Kidney (tissue), 14 donors: ENCODE results near the gene ASB10. TPM values are rescaled to one million over a fixed set of nuclear protein-coding genes. Genes with fewer than 3 reads are reported as not detected.

ENCODE experiments used
- DNase-seq, 5 donors: peaks; one replicate each; pipeline ENCODE4 v3.0.0-alpha.2; 2013 to 2020
- FAIRE-seq: peaks from 2 replicates; lab custom pipeline; 2012; peaks lifted over from hg19 to GRCh38; lab: Jason Lieb, UNC
- H3K27ac ChIP-seq, 2 donors: one replicate each; pipeline ENCODE4 v1.7.0; 2013; ENCODE audit warnings: low read depth in 2 of 2, low read length in 2 of 2, inconsistent platforms in 1 of 2
- H3K27me3 ChIP-seq: one replicate; pipeline ENCODE4 v1.7.1; 2013; ENCODE audit warnings: low read length, inconsistent platforms; ENCODE audit not compliant: control insufficient read depth, insufficient read depth
- H3K36me3 ChIP-seq, 3 donors: one replicate each; pipeline versions ENCODE4 v1.7.0 to v1.7.1; 2013; ENCODE audit warnings: low read length in 3 of 3, control low read depth in 1 of 3, inconsistent platforms in 1 of 3; ENCODE audit not compliant: insufficient read depth in 3 of 3, control insufficient read depth in 2 of 3
- H3K4me1 ChIP-seq, 3 donors: one replicate each; pipeline versions ENCODE4 v1.7.0 to v1.7.1; 2013; ENCODE audit warnings: low read length in 3 of 3, inconsistent platforms in 1 of 3, low read depth in 1 of 3; ENCODE audit not compliant: control insufficient read depth in 2 of 3, insufficient read depth in 2 of 3
- H3K4me3 ChIP-seq, 3 donors: one replicate each; pipeline versions ENCODE4 v1.7.0 to v1.8.1; 2013; ENCODE audit warnings: low read length in 3 of 3, control low read depth in 1 of 3, inconsistent platforms in 1 of 3
- H3K9ac ChIP-seq, 3 donors: one replicate each; pipeline versions ENCODE4 v1.7.0 to v1.7.1; 2013; ENCODE audit warnings: low read length in 3 of 3, control low read depth in 1 of 3, inconsistent platforms in 1 of 3
- H3K9me3 ChIP-seq, 3 donors: one replicate each; pipeline versions ENCODE4 v1.7.0 to v1.7.1; 2013; ENCODE audit warnings: low read length in 3 of 3, control low read depth in 1 of 3, inconsistent platforms in 1 of 3; ENCODE audit not compliant: control insufficient read depth in 2 of 3, insufficient read depth in 1 of 3
- intact Hi-C: fragments of 100-400 bp; cut with DNase I; formaldehyde crosslinking; loops from one replicate; pipeline ENCODE4 v1.11.1; 2022
- polyA plus RNA-seq: library from polyadenylated mRNA; stranded (reverse); fragments of 350-450 nt; fragmentation: Illumina TruSeq; extraction: RNeasy Lipid Tissue Mini Kit (QIAGEN cat#74804); gene quantifications from one replicate; pipeline ENCODE4 v1.2.3, GENCODE V29; 2014; ENCODE audit warnings: low read depth, low replicate concordance; ENCODE audit not compliant: insufficient read depth
- total RNA-seq: library from RNA; stranded (reverse); fragmentation: NEBNext Ultra II Directional; extraction: Animal tissue kit (Norgen Biotek cat#: 25700); gene quantifications from one replicate; pipeline ENCODE4 v1.2.1, GENCODE V29; 2021
- TF ChIP-seq, protein P1 (sequence below): IDR thresholded peaks from 3 replicates; pipeline ENCODE4 v1.5.1; 2012; ENCODE audit warnings: mild to moderate bottlenecking, moderate library complexity, borderline replicate concordance; ENCODE audit not compliant: insufficient read depth; ENCODE audit errors: extremely low read depth
- donor health status: control.
- donor health status: control.
- donor health status: control.
- donor health status: control.
- donor health status: control.
- donor health status: DM: yes; HTN: yes; CAD: no.
- donor health status: Normal renal cell carcinoma (clear cell type).

Gene ASB10
- total and polyA plus RNA-seq, 2 donors from 2014 or later, result 0.22 TPM; not detected in 1

DNA sequence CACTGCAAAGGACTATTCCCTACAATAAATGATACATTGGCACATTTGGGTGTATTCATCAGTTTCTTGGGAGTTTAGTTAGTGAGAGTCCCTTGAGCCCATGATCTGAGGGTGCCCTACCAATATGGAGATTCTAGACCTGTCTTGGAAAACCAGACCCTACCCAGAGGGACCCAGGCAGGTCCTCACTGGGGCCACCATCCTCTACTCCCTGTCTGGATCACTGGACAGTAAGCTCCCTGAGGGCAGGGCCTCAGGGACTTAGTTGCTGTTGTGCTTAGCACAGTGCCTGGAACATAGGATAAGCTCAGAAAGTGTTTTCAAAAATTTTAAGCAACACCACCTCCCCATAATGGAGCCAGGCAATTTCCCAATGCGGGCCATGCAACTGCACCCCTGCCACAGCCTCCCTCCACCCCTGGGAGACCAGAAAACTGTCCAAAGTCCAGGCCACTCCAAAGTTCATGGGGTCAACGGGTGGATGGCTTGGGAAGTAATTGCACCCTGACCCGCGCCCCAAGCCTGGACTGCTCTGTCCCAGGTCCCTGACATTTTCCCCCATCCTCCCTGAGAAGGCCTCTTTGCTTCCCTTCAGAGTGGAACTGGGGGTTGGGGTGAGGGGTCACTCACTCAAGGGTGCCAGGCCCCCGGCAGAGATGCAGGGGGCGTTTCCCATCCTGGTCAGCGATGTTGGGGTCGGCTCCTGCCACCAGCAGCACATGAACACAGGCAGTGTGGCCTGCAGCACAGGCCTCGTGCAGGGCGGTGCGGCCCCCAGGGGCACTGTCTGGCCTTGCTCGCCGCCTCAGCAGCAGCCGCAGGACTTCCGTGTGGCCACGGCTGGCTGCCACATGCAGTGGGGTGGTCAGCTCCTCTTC, 1.0 kb downstream of the ASB10 start:
- no peaks in the 10 kb centered on the region for H3K4me1 ChIP-seq
- FAIRE-seq, result no peak
- intact Hi-C loops, result no loop called here
- H3K27ac ChIP-seq, result no peak overlapping the region
- no peaks in the 10 kb centered on the region for H3K27me3 ChIP-seq
- H3K36me3 ChIP-seq, result no peaks in the 10 kb centered on the region
- no peak overlapping the region for H3K9ac ChIP-seq
- DNase-seq, result peak in 1 of 5 donors; percentile 11
- no peaks in the 10 kb centered on the region for H3K9me3 ChIP-seq
- TF ChIP-seq, protein P1, sequence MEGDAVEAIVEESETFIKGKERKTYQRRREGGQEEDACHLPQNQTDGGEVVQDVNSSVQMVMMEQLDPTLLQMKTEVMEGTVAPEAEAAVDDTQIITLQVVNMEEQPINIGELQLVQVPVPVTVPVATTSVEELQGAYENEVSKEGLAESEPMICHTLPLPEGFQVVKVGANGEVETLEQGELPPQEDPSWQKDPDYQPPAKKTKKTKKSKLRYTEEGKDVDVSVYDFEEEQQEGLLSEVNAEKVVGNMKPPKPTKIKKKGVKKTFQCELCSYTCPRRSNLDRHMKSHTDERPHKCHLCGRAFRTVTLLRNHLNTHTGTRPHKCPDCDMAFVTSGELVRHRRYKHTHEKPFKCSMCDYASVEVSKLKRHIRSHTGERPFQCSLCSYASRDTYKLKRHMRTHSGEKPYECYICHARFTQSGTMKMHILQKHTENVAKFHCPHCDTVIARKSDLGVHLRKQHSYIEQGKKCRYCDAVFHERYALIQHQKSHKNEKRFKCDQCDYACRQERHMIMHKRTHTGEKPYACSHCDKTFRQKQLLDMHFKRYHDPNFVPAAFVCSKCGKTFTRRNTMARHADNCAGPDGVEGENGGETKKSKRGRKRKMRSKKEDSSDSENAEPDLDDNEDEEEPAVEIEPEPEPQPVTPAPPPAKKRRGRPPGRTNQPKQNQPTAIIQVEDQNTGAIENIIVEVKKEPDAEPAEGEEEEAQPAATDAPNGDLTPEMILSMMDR, result no peak
- no peak overlapping the region for H3K4me3 ChIP-seq

DNA sequence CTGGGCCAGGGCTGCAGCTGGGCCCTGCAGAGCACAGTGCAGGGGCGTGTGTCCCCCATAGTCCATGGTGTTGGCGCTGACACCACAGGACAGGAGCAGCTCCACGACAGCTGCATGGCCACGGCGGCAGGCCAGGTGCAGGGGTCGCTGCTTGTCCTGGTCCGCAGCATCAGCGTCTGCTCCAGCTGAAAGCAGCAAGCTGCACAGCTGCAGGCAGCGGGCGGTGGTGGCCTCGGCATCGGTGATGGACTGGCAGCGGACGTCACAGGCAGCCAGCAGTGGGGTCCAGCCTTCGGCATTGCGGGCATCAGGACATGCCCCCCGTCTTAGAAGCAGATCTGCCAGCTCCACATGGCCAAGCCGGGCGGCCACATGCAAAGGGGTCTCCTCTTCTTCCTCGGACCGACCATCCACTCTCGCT, 6.0 kb downstream of the ASB10 start:
- peak in 1 of 5 donors; percentile 33 for DNase-seq
- H3K27me3 ChIP-seq, result no peaks in the 10 kb centered on the region
- TF ChIP-seq, protein P1, result no peak
- no peak for FAIRE-seq
- no peaks in the 10 kb centered on the region for H3K4me1 ChIP-seq
- H3K36me3 ChIP-seq, result no peaks in the 10 kb centered on the region
- intact Hi-C loops, result no loop called here
- no peaks in the 10 kb centered on the region for H3K9me3 ChIP-seq
- H3K9ac ChIP-seq, result no peak overlapping the region
- H3K27ac ChIP-seq, result no peak overlapping the region
- H3K4me3 ChIP-seq, result no peak overlapping the region

DNA sequence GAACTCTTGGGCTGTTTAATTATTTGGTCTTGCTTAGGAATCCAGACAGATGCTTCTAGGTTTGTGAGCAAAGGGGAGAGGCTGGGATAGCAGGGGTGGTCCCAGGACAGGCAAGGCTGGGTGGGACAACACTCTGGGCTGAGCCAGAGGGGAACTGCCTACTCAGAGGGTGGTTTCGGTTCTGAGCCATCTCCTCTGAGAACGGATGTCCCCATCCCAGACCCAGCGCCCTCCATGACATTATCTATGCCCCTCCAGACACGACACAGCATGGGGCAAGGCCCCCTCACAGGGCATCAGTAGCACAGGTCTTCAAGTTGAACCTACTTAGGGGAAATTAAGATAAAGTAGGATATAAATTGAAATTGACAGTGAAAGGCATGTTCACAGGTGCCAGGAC, 7.1 kb downstream of the ASB10 start:
- FAIRE-seq (no peak), DNase-seq (peak in 1 of 5 donors; percentile 7)
- Histone ChIP-seq H3K27me3 (peaks cover 3% of the 10 kb centered on the region), H3K27ac (no peak overlapping the region), H3K4me1 (no peaks in the 10 kb centered on the region), H3K4me3 (no peak overlapping the region), H3K9me3 (no peaks in the 10 kb centered on the region), H3K9ac (no peak overlapping the region), H3K36me3 (no peaks in the 10 kb centered on the region)
- intact Hi-C loops, result no loop called here
- TF ChIP-seq, protein P1, result no peak
